H9 (cell line): ENCODE data around the gene DHX35. TPM values are rescaled to one million over a fixed set of nuclear protein-coding genes. Genes with fewer than 3 reads are reported as not detected.

Experiments
- DNase-seq: peaks from one replicate; pipeline ENCODE4 v3.0.0-alpha.2; 2017
- H2AFZ ChIP-seq: one replicate; pipeline ENCODE4 v1.6.1; 2013; ENCODE audit warnings: mild to moderate bottlenecking, low read length, control low read depth, moderate library complexity
- H2AK5ac ChIP-seq: 2 replicates; pipeline ENCODE4 v1.6.1; 2013; ENCODE audit warnings: low read length, control low read depth, mixed read lengths; ENCODE audit not compliant: insufficient read length
- H2BK120ac ChIP-seq: one replicate; pipeline ENCODE4 v1.6.1; 2013; ENCODE audit warnings: low read depth, mild to moderate bottlenecking, low read length, control low read depth, inconsistent platforms; ENCODE audit not compliant: poor library complexity, severe bottlenecking
- H2BK12ac ChIP-seq: 2 replicates; pipeline ENCODE4 v1.6.1; 2013; ENCODE audit warnings: low read length, control low read depth, mixed read lengths, low read depth; ENCODE audit not compliant: insufficient read length
- H2BK15ac ChIP-seq: 2 replicates; pipeline ENCODE4 v1.6.1; 2013; ENCODE audit warnings: low read depth, low read length, control low read depth
- H2BK20ac ChIP-seq: one replicate; pipeline ENCODE4 v1.6.1; 2013; ENCODE audit warnings: low read depth, mild to moderate bottlenecking, low read length, control low read depth, inconsistent platforms; ENCODE audit not compliant: poor library complexity, severe bottlenecking
- H2BK5ac ChIP-seq: 2 replicates; pipeline ENCODE4 v1.6.1; 2013; ENCODE audit warnings: low read length, control low read depth, mixed read lengths; ENCODE audit not compliant: insufficient read length
- H3K14ac ChIP-seq: 2 replicates; pipeline ENCODE4 v1.6.1; 2013; ENCODE audit warnings: low read length, control low read depth; ENCODE audit not compliant: insufficient read depth
- H3K18ac ChIP-seq: 2 replicates; pipeline ENCODE4 v1.6.1; 2013; ENCODE audit warnings: low read depth, mild to moderate bottlenecking, mixed read lengths, low read length, control low read depth; ENCODE audit not compliant: insufficient read length
- H3K23ac ChIP-seq: 2 replicates; pipeline ENCODE4 v1.6.1; 2013; ENCODE audit warnings: low read length, control low read depth, mixed read lengths, low read depth; ENCODE audit not compliant: insufficient read length
- H3K23me2 ChIP-seq: 2 replicates; pipeline ENCODE4 v1.6.1; 2013; ENCODE audit warnings: low read depth, mild to moderate bottlenecking, mixed read lengths, low read length, control low read depth; ENCODE audit not compliant: insufficient read length, poor library complexity, severe bottlenecking
- H3K27ac ChIP-seq: 2 replicates; pipeline ENCODE4 v1.5.1; 2013; ENCODE audit warnings: low read length, control low read depth, mixed read lengths, low read depth; ENCODE audit not compliant: insufficient read length
- H3K27me3 ChIP-seq: 2 replicates; pipeline ENCODE4 v1.6.1; 2013; ENCODE audit warnings: low read length, control low read depth, inconsistent platforms; ENCODE audit not compliant: insufficient read depth
- H3K4ac ChIP-seq: 2 replicates; pipeline ENCODE4 v1.6.1; 2013; ENCODE audit warnings: low read depth, mild to moderate bottlenecking, control low read depth, inconsistent platforms, low read length, moderate library complexity
- H3K4me1 ChIP-seq: 2 replicates; pipeline ENCODE4 v1.6.1; 2013; ENCODE audit warnings: low read length, control low read depth, inconsistent platforms; ENCODE audit not compliant: insufficient read depth
- H3K4me2 ChIP-seq: 2 replicates; pipeline ENCODE4 v1.6.1; 2013; ENCODE audit warnings: low read length, control low read depth, mixed read lengths; ENCODE audit not compliant: insufficient read length, insufficient read depth
- H3K56ac ChIP-seq: 2 replicates; pipeline ENCODE4 v1.6.1; 2013; ENCODE audit warnings: low read depth, mild to moderate bottlenecking, mixed read lengths, low read length, control low read depth; ENCODE audit not compliant: insufficient read length
- H3K79me1 ChIP-seq: 2 replicates; pipeline ENCODE4 v1.6.1; 2013; ENCODE audit warnings: low read depth, mild to moderate bottlenecking, moderate library complexity, low read length, control low read depth, inconsistent platforms; ENCODE audit not compliant: insufficient read depth, poor library complexity, severe bottlenecking
- H3K79me2 ChIP-seq: 2 replicates; pipeline ENCODE4 v1.6.1; 2013; ENCODE audit warnings: low read length, control low read depth, inconsistent platforms; ENCODE audit not compliant: insufficient read depth
- H3K9ac ChIP-seq: 2 replicates; pipeline ENCODE4 v1.6.1; 2013; ENCODE audit warnings: low read length, control low read depth, mixed read lengths; ENCODE audit not compliant: insufficient read length; ENCODE audit errors: extremely low read depth
- H3K9me3 ChIP-seq: one replicate; pipeline ENCODE4 v1.6.1; 2013; ENCODE audit warnings: low read depth, low read length, inconsistent platforms; ENCODE audit not compliant: control insufficient read depth
- H3T11ph ChIP-seq: one replicate; pipeline ENCODE4 v1.6.1; 2013; ENCODE audit warnings: mild to moderate bottlenecking, low read length, control low read depth, inconsistent platforms
- H4K20me1 ChIP-seq: one replicate; pipeline ENCODE4 v1.6.1; 2013; ENCODE audit not compliant: control insufficient read depth, insufficient read length, insufficient read depth
- H4K5ac ChIP-seq: 2 replicates; pipeline ENCODE4 v1.6.1; 2013; ENCODE audit warnings: low read depth, mild to moderate bottlenecking, mixed read lengths, low read length, control low read depth; ENCODE audit not compliant: insufficient read length
- H4K8ac ChIP-seq: replicated peaks from 2 replicates; pipeline ENCODE4 v1.6.1; 2013; ENCODE audit warnings: low read length, control low read depth, mixed read lengths, low read depth; ENCODE audit not compliant: insufficient read length
- H4K91ac ChIP-seq: 2 replicates; pipeline ENCODE4 v1.6.1; 2013; ENCODE audit warnings: low read depth, mild to moderate bottlenecking, moderate library complexity, mixed read lengths, low read length, control low read depth; ENCODE audit not compliant: insufficient read length
- H3K27ac Mint-ChIP-seq, 3 experiments: 2 replicates in 2 of 3; 3 replicates in 1 of 3; pipeline ENCODE4 v1.8.0; 2020 to 2021; ENCODE audit warnings: mixed read lengths in 3 of 3, mild to moderate bottlenecking in 1 of 3, moderate library complexity in 1 of 3
- H3K27me3 Mint-ChIP-seq: 2 replicates; pipeline ENCODE4 v1.8.0; 2021; ENCODE audit warnings: low read depth, mild to moderate bottlenecking, moderate library complexity, mixed read lengths
- H3K36me3 Mint-ChIP-seq, 3 experiments: 2 replicates in 2 of 3; 3 replicates in 1 of 3; pipeline ENCODE4 v1.8.0; 2020 to 2021; ENCODE audit warnings: low read depth in 3 of 3, mixed read lengths in 3 of 3; ENCODE audit not compliant: insufficient read depth in 1 of 3
- H3K4me1 Mint-ChIP-seq, 2 experiments: 2 replicates each; pipeline ENCODE4 v1.8.0; 2020; ENCODE audit warnings: mixed read lengths in 2 of 2
- H3K4me3 Mint-ChIP-seq, 2 experiments: 2 replicates in 1 of 2; 3 replicates in 1 of 2; pipeline ENCODE4 v1.8.0; 2020 to 2021; ENCODE audit warnings: mild to moderate bottlenecking in 2 of 2, mixed read lengths in 2 of 2, moderate library complexity in 1 of 2
- H3K9me3 Mint-ChIP-seq, 2 experiments: 2 replicates in 1 of 2; 3 replicates in 1 of 2; pipeline ENCODE4 v1.8.0; 2020; ENCODE audit warnings: mild to moderate bottlenecking in 2 of 2, mixed read lengths in 2 of 2, moderate library complexity in 1 of 2
- WGBS: extraction: QIAGEN DNeasy Blood & Tissue Kit; methylation state at CpG from one replicate; pipeline ENCODE4 v1.1.7; 2013; ENCODE audit warnings: missing lambda C conversion rate, low lambda C conversion rate, mixed read lengths; ENCODE audit not compliant: insufficient read length; ENCODE audit errors: extremely low coverage; 5-methylcytosine and 5-hydroxymethylcytosine counted together
- total RNA-seq: library from RNA; stranded (reverse); gene quantifications from 2 replicates; pipeline ENCODE4 v1.2.1, GENCODE V29; 2021
- TF ChIP-seq, protein P1 (sequence below): fragments of 200-600 bp; sonication (generic); conservative IDR thresholded peaks from 3 replicates; pipeline ENCODE4 v1.8.0; 2021; ENCODE audit warnings: antibody characterized with exemption, mild to moderate bottlenecking

Gene DHX35
- total RNA-seq, 1 experiment from 2014 or later = 14.4 TPM

DNA sequence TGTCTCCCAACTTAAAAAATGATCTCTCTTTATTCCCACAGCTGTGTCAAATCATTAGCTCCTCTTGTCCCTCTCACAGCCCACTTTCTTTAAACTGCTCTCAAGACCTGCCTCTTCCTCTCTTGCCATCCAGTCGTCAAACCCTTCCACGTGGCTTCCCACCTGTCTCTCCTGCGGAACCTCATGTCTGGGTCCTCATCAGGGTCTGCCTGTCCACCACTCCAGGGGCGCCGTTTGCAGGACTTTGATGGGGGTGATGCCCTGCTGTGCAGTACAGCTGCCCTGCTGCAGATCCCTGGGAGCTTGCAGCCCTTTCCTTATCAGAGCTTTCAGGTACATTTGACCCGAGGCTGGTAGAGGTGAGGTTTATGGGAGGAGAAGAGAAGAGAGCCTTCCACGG is 114.8 kb downstream of the DHX35 start:
- H3K18ac ChIP-seq = no peak overlapping the region
- WGBS = no CpG with 5 or more reads among the region's 7 CpGs
- 0 out of 4 replicates have a peak, but pooled peaks cover 0 to 5% of the 10 kb centered on the region in 2 experiments for H3K4me1 Mint-ChIP-seq

More for the DNA sequence above, 114.8 kb downstream of the DHX35 start:
- Histone ChIP-seq H2BK15ac (no peak overlapping the region), H3K4ac (no peak overlapping the region), H3K79me1 (no peaks in the 10 kb centered on the region), H2BK120ac (no peak overlapping the region), H2BK12ac (no peak overlapping the region), H3K14ac (no peak overlapping the region), H3K4me1 (no peaks in the 10 kb centered on the region), H2BK5ac (no peak overlapping the region), H3K9me3 (no peaks in the 10 kb centered on the region), H2BK20ac (no peak overlapping the region), H3K9ac (no peak overlapping the region), H2AFZ (no peak overlapping the region), H4K5ac (no peak overlapping the region), H3K56ac (no peak overlapping the region), H2AK5ac (no peak overlapping the region), H3K4me2 (no peak overlapping the region), H3T11ph (no peak overlapping the region), H4K20me1 (no peaks in the 10 kb centered on the region), H3K23ac (no peak overlapping the region), H3K23me2 (no peaks in the 10 kb centered on the region), H4K91ac (no peak overlapping the region), H4K8ac (no peak overlapping the region), H3K27ac (no peak overlapping the region), H3K27me3 (no peaks in the 10 kb centered on the region), H3K79me2 (no peaks in the 10 kb centered on the region)
- no peaks in the 10 kb centered on the region for H3K9me3 Mint-ChIP-seq
- no peak overlapping the region for H3K27ac Mint-ChIP-seq
- H3K36me3 Mint-ChIP-seq = no peaks in the 10 kb centered on the region
- no peak for DNase-seq
- H3K4me3 Mint-ChIP-seq = no peak overlapping the region
- TF ChIP-seq, protein P1, sequence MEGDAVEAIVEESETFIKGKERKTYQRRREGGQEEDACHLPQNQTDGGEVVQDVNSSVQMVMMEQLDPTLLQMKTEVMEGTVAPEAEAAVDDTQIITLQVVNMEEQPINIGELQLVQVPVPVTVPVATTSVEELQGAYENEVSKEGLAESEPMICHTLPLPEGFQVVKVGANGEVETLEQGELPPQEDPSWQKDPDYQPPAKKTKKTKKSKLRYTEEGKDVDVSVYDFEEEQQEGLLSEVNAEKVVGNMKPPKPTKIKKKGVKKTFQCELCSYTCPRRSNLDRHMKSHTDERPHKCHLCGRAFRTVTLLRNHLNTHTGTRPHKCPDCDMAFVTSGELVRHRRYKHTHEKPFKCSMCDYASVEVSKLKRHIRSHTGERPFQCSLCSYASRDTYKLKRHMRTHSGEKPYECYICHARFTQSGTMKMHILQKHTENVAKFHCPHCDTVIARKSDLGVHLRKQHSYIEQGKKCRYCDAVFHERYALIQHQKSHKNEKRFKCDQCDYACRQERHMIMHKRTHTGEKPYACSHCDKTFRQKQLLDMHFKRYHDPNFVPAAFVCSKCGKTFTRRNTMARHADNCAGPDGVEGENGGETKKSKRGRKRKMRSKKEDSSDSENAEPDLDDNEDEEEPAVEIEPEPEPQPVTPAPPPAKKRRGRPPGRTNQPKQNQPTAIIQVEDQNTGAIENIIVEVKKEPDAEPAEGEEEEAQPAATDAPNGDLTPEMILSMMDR = no peak
- peaks cover 17% of the 10 kb centered on the region for H3K27me3 Mint-ChIP-seq
